Left ventricle myocardium inferior (tissue), 1 donor: ENCODE results near the gene CD48. TPM values are rescaled to one million over a fixed set of nuclear protein-coding genes. Genes with fewer than 3 reads are reported as not detected.

ENCODE experiments used
- DNase-seq: peaks from one replicate; pipeline ENCODE4 v3.0.0-alpha.2; 2020
- H3K27ac ChIP-seq: fragments of 200-600 bp; replicated peaks from 2 replicates; pipeline ENCODE4 v1.8.0; 2021
- H3K27me3 ChIP-seq: fragments of 200-600 bp; 2 replicates; pipeline ENCODE4 v1.8.0; 2021; ENCODE audit warnings: low read depth
- H3K36me3 ChIP-seq: fragments of 200-600 bp; 2 replicates; pipeline ENCODE4 v1.8.0; 2021
- H3K4me1 ChIP-seq: fragments of 200-600 bp; 2 replicates; pipeline ENCODE4 v1.8.0; 2021
- H3K4me3 ChIP-seq: fragments of 200-600 bp; 2 replicates; pipeline ENCODE4 v1.8.0; 2021; ENCODE audit warnings: mild to moderate bottlenecking, moderate library complexity
- H3K9me3 ChIP-seq: fragments of 200-600 bp; replicated peaks from 2 replicates; pipeline ENCODE4 v1.8.0; 2021
- CTCF ChIP-seq: fragments of 200-600 bp; IDR thresholded peaks from 2 replicates; pipeline ENCODE4 v1.8.0; 2021; ENCODE audit warnings: antibody characterized with exemption, mild to moderate bottlenecking, borderline replicate concordance
- intact Hi-C: fragments of 100-400 bp; cut with micrococcal nuclease; formaldehyde crosslinking; loops from one replicate; pipeline ENCODE4 v1.11.0; 2022
- total RNA-seq: library from RNA; stranded (reverse); fragmentation: NEBNext Ultra II Directional; extraction: Animal tissue kit (Norgen Biotek cat#: 25700); gene quantifications from one replicate; pipeline ENCODE4 v1.2.1, GENCODE V29; 2021
- donor health status: DM: no; HTN: yes; CAD: no; lungs with severe emphysema.

CD48 gene
- total RNA-seq, 1 donor from 2014 or later = 1.3 TPM

GRCh38 chr1:160646180-160646579 is 65.4 kb downstream of the CD48 start:
- no peak for DNase-seq
- no peaks in the 10 kb centered on the region for H3K36me3 ChIP-seq
- no peak overlapping the region for H3K27ac ChIP-seq
- no peak for TF ChIP-seq CTCF
- no peaks in the 10 kb centered on the region for H3K9me3 ChIP-seq
- H3K4me3 ChIP-seq = no peak overlapping the region
- H3K4me1 ChIP-seq = peaks cover 10% of the 10 kb centered on the region
- H3K27me3 ChIP-seq = peaks cover 8% of the 10 kb centered on the region
- intact Hi-C loops = no loop called here

- DNase-seq = no peak
- Histone ChIP-seq H3K36me3 (no peaks in the 10 kb centered on the region), H3K4me3 (no peak overlapping the region), H3K27me3 (peaks cover 8% of the 10 kb centered on the region), H3K27ac (no peak overlapping the region), H3K4me1 (peaks cover 10% of the 10 kb centered on the region), H3K9me3 (no peaks in the 10 kb centered on the region)
- no peak for TF ChIP-seq CTCF
- intact Hi-C loops = no loop called here
These were observed 66.1 kb downstream of the CD48 start for GRCh38 chr1:160645386-160646130.

GRCh38 chr1:160644399-160644798 is 67.2 kb downstream of the CD48 start:
- no peak for DNase-seq
- Histone ChIP-seq H3K27ac (no peak overlapping the region), H3K27me3 (peaks cover 8% of the 10 kb centered on the region), H3K9me3 (no peaks in the 10 kb centered on the region), H3K4me3 (no peak overlapping the region), H3K36me3 (no peaks in the 10 kb centered on the region), H3K4me1 (peaks cover 10% of the 10 kb centered on the region)
- TF ChIP-seq CTCF = no peak
- intact Hi-C loops = no loop called here

GRCh38 chr1:160643138-160643537 is 68.5 kb downstream of the CD48 start:
- DNase-seq = no peak
- Histone ChIP-seq H3K36me3 (no peaks in the 10 kb centered on the region), H3K27ac (no peak overlapping the region), H3K27me3 (peaks cover 8% of the 10 kb centered on the region), H3K4me1 (peaks cover 10% of the 10 kb centered on the region), H3K4me3 (no peak overlapping the region), H3K9me3 (no peaks in the 10 kb centered on the region)
- intact Hi-C loops = no loop called here
- no peak for TF ChIP-seq CTCF

DNA sequence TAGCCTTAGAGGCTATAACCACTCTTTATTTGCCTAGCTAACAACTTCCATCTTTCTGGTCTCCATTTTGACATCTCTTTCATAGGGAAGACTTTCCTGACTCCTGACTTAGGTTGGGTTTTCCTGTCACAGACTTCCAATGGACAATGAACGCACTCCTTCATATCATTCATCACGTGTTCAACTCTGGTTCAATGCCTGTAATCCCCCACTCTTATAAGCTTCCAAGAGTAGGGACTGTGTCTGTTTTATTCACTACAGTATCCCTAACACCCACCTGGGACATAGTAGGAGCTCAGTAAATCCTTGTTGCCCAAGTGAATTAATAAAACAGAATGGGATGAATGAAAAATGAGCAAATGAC is 69.4 kb downstream of the CD48 start:
- no peaks in the 10 kb centered on the region for H3K9me3 ChIP-seq
- intact Hi-C loops = no loop called here
- H3K4me3 ChIP-seq = no peak overlapping the region
- DNase-seq = no peak
- no peaks in the 10 kb centered on the region for H3K36me3 ChIP-seq
- peaks cover 8% of the 10 kb centered on the region for H3K27me3 ChIP-seq
- peaks cover 9% of the 10 kb centered on the region for H3K4me1 ChIP-seq
- TF ChIP-seq CTCF = no peak
- H3K27ac ChIP-seq = no peak overlapping the region
